NCI-H345 treated with DMSO at 0.1 percent for 48 hours (cell line): Measurements from ENCODE around the gene EGFL7.

ENCODE experiments used
- DNase-seq: peaks from one replicate; lab custom pipeline; 2025; ENCODE audit not compliant: unreplicated experiment; lab: John Stamatoyannopoulos, UW

The EGFL7 gene

DNA sequence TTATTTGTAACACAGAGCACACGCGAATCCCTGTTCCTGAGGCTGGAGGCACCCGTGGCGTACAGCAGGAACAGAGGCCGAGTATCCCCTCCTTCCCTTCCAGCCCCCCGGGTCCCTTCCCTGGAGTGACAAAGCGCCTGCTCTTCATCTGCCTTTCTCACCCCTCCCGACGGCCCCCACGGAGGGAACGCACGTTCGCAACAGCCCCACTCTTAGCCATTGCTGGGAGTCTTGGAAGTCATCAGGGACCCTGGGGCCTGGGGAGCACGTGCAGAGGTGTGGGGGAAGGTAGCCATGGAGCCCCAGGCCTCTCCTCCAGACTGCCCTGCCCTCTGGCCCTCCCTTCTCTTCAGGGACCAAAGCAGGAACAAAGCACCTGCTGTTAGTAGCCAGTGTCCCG, 22.1 kb downstream of the EGFL7 start:
- no peak for DNase-seq

DNA sequence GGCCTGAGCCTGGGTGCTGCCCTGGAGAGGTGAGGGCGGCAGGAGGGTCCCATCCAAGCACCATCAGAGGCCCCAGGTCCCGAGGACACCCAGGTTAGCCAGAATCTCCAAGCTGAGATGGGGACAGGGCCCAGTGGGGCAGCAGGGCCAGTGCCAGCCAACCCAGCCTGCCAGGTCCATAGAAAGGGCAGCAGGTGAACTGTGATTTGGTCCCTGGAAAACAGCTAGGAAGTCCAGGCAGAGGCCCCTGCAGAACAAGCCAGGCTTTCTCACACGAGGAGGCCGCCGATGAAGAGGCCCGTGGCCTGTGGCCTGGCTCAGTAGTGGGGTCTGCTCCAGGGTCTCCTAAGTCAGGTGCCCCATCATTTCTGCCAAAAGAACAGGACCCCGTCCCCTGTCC, 22.5 kb downstream of the EGFL7 start:
- DNase-seq = no peak

DNA sequence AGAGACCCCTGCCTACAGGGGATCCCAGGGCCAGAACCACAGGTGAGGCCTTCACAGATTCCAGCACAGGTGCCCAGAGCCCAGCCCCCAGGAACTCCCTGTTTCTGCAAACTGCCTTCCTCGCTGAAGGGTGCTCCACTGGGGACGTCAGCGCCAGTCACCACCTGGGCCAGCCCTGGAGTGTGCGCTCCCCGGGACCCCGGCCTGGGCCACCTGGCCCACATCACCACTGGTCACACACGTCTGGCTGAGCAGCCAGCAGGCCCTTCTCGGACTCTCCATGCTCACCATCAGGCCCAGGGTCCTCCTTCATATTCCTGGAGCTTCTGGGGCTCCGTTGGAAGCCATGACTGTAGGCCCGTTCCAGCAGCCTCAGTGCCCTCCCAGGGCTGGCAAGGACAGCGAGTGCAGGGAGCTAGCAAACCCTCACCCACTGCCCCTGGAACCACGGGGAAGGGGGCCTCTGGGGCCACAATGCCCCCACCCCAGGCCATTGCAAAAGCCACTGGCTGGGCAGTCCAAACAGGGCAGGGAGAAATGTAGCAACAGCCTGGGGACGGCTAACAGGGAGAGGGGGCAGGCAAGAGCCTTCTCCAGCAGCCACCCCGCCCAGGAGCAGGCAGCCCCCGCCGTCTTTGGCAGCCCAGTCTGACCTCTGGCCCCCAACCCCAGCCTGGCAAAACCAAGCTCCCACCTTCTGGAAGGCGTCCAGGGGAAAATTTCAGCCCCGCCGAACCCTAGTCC, 23.2 kb downstream of the EGFL7 start:
- no peak for DNase-seq

DNA sequence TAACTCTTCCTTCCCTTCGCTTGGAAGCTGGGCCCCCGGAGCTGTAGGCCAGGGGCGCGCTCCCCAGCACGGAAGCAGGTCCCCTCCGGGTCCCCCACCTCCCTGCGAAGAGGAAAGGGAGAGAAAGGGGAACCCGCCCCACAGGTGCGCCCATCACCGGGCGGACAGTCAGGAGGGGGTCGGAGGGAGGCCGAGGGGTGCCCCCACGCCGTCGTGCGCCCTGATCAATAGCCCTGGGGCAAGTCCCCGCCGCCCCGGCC, 23.7 kb downstream of the EGFL7 start:
- DNase-seq = no peak

DNA sequence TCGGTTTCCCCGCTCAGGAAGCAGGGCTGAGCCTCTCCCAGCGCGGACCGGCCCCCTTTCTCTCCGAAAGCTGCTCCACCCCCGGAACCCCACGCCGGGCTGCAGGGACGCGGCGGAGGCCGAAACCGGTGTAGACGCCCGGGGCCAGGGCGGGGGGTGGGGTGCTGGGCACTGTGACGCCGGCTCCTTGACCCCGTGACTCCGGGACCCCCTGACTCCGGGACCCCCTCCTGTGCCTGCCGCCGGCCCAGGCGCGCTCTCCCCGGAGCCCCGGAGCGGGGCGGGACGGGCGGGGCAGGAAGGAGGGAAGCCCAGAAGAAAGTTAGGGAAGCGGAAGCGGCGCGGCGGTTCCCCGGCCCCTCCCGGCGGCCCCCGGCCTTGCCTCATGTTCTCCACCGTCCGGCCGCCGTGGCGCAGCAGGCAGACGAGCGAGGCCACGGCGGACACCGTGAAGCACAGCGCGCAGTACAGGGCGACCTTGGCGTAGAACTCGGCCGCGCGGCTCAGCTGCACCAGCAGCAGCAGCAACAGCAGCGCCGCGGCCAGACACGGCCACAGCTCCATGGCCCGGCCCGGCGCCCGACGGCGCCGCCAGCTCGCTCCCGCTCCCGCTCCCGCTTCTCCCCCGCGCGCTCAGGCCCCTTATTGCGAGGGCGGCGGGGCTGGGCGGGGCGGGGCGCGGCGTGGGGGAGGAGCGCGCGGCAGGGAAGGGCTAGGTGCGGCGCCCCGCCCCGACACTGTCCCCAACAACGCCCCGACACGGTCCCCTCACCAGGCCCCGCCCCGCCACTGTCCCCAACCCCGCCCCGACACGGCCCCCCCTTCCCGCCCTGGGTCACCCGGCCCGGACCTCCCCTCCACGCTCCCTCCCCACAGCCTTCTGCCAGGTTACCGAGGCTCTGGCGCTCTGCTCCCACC, 24.3 kb downstream of the EGFL7 start, which contains the start of gene AGPAT2:
Gene AGPAT2 (minus strand): TSS at position 664 of the 918 bp plus-strand sequence. CDS start 100 bp downstream, at position 564.
- peak; percentile 36 for DNase-seq

DNA sequence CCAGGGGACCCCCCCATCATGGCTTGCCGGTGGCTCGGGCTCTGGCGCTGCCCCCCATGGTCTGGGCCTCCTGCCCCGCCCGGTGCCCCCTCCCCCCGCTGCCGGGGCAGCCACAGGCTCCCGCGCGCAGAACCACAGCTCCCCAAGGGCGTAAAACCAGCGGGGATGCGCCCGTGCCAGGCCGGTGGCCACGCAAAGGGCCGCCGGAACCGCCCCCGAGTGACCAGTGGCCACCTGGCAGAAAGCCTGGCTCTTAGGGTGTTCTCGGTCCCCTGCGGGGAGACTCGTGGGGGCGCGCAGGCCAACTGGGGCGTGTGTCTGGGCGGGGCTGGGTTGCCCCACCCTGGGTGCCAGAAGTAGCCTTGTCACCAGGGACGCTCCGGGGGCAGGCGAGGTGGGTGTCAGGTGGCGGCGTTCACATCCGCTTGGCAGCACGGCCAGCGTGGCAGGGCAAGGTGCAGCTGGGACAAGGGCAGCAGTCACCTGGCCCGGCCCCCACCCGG, 25.1 kb downstream of the EGFL7 start:
- DNase-seq = no peak

DNA sequence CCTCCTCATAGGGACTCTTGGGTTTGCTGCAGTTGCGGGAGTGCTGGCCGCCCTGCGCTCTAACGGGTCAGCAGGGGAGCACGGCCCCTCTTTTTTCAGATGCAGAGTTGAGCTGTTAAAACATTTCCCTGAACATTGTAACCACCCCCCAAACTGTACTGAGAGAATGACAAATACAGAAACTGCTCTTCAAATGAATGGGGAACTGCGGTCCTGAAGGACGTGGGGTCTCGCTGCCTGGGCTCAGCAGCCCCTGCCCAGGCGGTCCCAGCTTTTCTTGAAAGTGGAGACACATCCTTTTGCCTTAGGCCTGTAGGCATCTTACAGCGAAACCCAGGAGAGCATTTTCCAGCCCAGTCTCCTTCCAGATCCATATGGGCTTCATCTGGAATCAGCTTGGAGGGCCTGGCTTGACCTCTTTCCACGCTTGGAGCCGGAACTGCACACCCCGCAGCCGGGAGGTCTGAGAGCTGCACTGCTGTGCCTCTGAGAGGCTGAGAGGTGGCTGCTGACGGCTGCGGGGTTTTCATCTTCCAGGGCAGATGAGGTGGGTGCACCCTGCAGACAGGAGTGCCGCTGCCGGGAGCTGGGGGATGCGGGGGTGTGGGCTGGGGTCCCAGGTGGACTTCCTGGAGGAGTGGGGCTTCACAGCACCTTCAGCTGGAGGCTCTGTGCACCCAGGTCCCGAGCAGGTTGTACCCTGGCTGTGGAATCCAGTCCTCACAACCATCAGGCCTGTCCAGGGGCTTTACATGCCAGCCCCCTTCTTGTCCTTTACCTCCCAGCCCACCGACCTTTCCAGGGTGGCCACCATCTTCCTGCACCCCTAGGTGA, 25.8 kb downstream of the EGFL7 start:
- no peak for DNase-seq

DNA sequence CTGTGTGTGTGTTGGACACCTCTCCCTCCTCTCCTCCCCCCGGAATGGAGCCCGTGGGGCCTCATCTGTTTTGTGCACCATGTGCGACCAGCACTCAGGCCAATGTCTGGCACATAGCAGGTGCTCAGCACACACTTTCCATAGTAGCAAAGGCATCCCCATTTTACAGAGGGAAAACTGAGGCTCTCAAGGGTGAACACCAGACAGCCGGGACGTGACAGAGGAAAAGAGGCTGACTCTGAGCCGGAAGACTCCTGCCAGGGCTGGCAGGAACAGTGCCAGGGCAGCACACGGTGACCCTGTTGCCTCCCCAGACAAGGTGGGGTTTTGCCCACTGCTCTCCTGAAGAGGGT, 26.4 kb downstream of the EGFL7 start:
- DNase-seq = no peak

DNA sequence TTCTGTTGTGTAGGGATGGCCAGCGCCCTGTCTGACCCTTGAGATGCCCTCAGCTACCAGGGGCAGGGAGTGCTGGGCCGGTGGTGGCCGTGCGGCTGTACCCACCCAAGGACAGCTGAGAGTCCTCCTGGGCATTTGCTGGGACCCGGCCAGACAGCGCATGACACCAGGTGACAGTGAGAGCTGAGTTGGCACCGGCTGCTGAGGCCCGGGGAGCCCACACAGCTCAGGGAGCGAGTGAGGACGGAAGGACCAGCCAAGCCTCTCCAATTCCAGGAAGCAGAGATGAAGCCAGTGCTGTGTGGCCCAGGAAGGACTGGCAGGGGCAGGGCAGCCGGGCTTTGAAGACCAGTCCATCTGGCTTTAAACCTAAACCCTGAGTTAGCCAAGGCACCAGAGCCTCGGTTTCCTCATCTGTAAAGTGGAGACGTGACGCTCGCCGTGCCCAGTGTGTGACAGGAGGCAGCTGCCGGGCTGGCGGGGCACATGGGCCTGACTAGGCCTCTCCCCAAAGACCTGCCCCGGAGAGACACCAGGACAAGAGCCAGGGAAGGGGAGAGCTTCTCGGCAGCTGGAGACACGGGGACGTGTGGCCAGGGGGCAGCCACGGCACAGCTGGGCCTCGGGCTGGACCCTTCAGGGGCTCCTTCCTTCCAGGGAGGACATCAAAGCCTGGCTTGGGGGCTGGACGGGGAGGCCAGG, 27.5 kb downstream of the EGFL7 start:
- DNase-seq = no peak

DNA sequence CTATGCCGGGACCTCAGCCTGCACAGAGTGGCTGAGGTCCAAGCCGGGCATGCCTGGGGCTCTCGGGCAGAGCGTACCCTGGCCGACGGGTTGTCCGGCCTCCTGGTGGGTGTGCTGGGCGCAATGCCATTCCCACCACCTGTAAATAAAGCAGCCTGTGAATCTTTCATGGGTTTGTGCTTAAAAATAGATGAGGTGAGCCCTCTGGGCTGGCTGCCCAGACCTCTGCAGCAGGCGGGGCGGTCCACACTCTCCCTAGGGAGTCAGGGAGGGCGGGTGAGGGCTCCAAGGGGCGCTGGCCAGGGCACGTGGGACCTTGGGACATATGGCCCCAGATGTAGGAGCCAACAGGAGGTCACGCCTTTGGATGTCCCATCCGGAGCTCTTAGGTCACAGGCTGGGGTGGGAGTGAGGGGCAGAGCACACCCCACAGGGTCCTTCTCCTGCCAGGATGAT, 28.1 kb downstream of the EGFL7 start:
- DNase-seq = no peak

DNA sequence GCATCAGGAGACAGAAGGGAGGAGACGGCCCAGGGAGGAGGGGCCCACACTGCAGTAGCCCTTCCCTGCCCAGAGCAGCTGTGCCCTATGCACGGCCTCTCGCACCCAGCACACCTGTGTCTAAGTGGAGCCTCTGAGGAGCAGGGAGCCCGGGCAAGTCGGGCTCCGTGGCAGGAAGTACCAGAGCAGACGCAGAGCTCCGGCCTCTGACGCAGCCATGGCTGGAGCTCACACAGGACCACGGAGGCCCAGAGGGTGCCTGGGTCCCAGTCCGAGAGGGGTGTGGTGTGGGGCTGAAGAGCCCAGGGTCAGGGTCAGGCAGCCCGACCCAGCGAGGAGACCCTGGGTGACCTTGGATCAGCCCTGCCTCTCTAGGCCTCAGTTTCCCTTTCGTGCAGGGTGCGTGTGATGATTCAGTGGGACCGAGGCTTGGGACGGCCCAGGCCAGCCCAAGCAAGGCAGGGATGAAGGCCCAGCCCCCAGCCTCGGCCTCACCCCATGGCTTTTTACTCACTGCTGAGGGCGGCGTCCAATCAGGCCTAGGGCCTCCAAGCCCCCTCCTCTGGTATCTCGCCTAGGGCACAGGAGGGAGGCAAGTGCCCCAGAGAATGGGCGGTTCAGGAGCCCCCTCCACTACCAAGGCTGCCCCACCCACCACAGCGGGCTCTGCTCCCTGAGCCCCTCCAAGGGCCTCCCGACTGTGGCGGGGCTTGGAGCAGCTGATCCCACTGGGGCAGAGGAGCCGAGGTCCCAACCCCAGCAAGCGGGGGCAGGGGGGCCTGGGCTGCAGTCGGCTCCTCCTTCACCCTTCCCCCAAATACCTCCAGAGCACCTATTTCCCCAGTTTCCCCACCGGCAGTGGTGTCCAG, 28.8 kb downstream of the EGFL7 start:
- DNase-seq = no peak

DNA sequence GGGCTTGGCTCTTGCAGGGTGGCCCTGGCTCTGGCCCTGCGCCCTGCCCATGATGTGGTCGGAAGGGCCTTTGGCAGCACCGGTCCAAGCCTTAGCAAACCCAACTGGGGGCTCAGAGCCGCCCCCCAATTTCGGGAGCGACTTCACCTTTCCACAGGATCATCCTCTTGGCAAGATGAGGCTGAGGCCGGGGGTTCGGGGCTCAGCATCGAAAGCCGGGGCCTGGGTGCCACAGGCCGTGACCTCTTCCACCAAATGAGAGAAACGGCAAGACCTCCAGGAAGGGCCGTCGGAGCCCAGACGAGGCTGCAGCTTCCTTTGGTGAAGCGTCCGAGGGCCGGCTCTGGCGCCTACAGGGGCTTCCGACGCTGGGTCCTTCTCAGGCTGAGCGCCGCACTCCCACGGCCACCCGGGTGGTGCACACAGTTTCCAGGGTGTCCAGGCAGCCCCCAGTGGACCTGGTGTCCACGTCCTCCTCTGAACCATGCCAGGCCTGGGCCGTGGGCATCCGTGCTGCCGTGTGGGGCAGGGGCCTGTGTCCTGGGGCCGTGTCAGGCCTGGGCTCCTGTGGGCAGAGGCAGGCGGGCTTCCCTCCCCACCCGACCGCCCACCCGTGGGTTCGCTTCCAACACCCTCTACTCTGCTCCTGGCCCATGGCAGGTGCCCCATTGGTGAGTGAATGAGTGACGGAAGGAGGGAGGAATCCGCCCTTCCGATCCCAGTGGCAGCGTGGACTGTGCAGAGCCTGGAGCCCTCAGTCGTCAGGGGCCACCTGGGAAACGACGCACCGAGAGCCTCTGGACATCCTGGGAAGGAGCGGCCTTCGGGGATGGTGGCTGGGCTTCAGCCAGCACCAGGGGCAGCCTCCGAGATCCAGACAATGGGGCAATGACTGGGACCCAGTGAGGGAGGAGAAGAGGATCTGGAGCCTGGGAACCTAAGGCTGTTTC, 29.7 kb downstream of the EGFL7 start:
- no peak for DNase-seq

DNA sequence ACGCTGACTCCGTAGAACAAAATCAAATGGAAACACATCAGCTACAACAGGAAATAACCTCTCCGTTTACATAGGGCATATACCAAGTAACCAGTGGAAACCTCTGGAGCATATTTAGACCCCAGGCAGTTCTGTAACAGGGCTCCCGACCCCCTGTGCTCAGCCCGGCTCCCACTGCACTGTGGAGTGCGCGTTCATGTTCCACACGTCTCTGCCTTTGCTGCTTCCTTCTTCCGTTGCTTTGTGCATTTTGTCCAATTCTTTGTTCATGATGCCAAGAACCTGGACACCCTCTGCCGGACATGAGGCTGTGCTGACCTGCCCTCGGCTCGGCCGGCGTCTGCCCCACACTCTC, 30.4 kb downstream of the EGFL7 start:
- no peak for DNase-seq

DNA sequence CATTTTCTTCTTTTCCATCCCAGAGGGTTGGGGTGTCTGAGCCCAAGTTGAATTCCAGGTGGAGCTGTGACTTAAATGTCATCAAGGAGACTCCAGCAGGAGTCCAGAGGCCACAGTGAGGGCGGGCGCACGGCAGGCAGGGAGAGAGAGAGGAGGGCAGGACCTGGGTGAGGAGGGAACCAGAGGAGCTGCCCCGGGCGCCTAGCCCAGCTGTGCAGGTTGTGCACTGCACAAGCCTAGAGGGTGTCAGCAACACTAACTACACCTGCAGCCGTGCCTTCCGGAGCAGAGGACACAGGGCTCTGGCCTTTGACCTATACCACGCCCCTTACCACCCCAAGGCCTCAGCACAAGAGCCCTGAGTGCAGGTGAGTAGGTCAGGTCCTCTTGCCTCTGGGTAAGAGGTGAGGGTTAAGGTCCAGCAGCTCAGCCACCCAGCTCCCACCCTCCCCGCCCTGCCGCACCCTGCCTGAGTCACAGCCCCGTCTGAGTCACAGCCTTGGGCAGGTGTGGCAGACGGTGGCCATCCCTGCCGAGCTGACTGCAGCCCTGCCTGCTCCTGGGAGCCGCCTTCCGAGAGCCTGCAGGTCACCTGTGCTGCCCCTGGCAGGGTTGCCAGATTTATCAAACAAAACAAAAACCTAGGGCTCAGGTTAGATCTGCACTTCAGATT, 30.9 kb downstream of the EGFL7 start:
- no peak for DNase-seq

DNA sequence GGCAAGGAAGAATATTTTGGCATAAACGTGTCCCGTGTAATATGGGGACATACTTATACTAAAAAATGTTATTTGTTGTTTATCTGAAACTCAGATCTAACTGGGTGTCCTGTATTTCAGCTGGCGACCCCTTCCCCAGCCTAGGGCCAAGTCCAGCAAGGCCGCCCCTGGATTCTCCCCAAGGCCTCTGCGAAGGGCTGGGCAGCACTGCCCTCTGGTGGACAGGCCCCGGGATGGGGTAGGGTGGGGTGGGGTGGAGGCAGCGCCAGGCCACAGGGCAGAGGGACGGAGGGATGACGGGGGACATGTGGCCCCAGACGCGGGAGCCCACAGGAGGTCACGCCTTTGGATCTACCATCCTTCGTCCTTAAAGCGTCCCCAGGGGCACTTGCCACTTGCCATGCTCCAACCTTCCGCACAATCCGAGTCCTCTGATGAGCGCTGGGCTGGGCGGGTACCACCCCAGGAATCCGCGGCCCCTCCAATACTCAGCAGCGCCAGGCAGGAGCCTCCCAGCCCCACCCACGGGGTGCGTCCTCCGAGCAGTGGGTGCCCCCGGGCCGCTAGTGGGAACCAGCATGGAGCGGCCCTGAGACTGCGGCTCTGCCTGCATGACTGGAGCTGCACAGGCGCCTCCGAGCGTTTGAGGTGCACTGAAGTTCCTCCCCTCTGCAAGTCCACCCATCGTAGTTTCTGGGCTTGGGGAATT, 31.6 kb downstream of the EGFL7 start:
- DNase-seq = no peak

DNA sequence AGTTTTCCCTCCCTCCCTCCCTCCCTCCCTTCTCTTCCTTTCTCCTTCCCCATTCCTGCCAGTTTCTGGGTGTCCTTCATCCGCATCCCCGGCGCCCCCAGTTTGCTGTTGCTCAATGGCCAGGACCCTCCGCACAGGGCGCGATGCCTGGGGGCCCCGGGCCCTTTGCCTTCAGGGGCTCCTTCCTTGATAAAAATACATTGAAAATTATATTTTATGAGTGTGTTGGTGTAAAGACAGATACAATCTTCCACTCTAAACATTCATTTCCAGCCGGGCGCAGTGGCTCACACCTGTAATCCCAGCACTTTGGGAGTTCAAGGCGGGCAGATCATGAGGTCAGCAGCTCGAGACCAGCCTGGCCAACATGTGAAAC, 32.1 kb downstream of the EGFL7 start:
- no peak for DNase-seq

DNA sequence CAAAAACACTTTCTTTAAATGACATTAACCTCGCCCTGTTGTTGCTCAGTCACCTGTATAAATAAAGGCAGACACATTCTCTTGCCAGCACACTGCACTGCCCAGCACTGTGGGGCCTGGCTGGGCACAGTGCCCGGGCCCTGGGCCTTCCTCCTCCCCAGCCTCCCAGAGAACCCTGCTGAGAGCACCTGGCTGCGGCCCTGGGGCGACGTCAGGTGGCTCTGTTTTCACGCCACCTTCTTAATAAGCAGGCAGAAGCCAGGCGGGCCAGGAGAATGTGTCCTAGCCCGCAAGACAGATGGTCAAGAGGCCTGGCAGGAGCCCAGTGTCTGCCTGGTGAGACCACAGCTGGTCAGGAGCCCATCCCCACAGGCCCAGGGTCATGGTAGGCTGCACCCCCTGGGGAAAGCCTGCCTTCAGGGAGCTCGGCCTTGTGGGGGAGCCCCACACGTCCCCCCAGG, 32.7 kb downstream of the EGFL7 start:
- peak; percentile 90 for DNase-seq

DNA sequence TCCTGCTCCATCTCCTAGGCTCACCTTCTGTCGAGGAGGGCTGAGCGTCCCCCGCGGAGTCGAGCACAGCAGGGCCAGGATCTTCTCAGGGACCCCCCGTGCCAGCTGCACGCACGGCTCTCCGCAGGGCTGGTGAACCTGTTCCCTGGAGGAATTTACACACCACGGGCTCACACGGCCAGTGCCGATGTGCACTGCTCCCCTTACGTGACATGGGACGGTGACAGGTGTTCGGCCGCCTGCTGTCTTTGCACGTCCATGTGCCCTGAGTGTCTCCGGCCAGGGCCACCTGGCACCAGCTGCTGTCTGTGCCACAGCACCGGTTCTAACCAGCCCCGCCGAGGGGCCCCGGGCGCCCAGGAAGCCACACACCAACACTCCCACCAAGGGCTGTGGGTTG, 33.2 kb downstream of the EGFL7 start:
- DNase-seq = peak; percentile 67
